Esophagus muscularis mucosa (tissue), 4 donors: ENCODE results near the gene NBPF14.
"Not testable (repeated sequence)": the region's sequence is repeated elsewhere in the genome, so short reads cannot be mapped to it uniquely, and the experiment has no call there.

Experiments used
- EP300 ChIP-seq: sonication (generic); formaldehyde crosslinking; IDR thresholded peaks from one replicate; pipeline ENCODE4 v1.6.1; 2017; ENCODE audit warnings: antibody characterized with exemption
- POLR2A ChIP-seq: fragments of 450-650 bp; IDR thresholded peaks from one replicate; pipeline ENCODE4 v1.6.1; 2017; ENCODE audit warnings: antibody characterized with exemption, moderate library complexity, mild to moderate bottlenecking, low read depth
- TF ChIP-seq, protein P1 (sequence below), 3 experiments: fragments of 200-600 bp in 2 of 3; fragments of 450-650 bp in 1 of 3; sonication (generic) in 2 of 3; IDR thresholded peaks; one replicate each; pipeline ENCODE4 v1.5.1; 2017 to 2019; ENCODE audit warnings: antibody characterized with exemption in 3 of 3, mild to moderate bottlenecking in 2 of 3, moderate library complexity in 1 of 3

DNA sequence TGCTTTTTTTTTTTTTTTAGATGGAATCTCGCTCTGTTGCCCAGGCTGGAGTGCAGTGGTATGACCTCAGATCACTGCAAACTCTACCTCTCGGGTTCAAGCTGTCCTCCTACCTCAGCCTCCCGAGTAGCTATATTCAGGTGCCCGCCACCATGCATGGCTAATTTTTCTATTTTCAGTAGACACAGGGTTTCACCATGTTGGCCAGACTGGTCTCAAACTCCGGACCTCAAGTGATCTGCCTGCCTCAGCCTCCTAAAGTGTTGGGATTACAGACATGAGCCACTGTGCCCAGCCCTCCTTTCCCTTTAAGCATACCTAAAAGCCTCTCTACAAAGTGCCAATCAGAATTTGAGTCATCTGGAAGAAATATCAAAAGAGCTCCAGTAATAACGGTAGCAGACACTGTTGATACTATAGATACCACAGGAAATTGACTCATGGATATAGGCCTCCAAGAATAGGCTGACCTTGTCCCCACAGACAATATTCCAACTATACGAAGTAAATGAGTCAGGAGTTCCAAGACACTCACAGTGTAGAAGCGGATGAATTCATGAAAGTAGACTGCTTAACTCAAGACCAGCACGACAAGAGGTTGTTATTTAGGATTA lies 83.1 kb downstream of the NBPF14 start:
- TF ChIP-seq, protein P1, sequence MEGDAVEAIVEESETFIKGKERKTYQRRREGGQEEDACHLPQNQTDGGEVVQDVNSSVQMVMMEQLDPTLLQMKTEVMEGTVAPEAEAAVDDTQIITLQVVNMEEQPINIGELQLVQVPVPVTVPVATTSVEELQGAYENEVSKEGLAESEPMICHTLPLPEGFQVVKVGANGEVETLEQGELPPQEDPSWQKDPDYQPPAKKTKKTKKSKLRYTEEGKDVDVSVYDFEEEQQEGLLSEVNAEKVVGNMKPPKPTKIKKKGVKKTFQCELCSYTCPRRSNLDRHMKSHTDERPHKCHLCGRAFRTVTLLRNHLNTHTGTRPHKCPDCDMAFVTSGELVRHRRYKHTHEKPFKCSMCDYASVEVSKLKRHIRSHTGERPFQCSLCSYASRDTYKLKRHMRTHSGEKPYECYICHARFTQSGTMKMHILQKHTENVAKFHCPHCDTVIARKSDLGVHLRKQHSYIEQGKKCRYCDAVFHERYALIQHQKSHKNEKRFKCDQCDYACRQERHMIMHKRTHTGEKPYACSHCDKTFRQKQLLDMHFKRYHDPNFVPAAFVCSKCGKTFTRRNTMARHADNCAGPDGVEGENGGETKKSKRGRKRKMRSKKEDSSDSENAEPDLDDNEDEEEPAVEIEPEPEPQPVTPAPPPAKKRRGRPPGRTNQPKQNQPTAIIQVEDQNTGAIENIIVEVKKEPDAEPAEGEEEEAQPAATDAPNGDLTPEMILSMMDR (IDR thresholded peaks at IDR 0.05) = not testable (repeated sequence)
- not testable (repeated sequence) for TF ChIP-seq POLR2A, EP300
